Measurements from ENCODE around the gene ZNF526.

ZNF526 gene

DNA sequence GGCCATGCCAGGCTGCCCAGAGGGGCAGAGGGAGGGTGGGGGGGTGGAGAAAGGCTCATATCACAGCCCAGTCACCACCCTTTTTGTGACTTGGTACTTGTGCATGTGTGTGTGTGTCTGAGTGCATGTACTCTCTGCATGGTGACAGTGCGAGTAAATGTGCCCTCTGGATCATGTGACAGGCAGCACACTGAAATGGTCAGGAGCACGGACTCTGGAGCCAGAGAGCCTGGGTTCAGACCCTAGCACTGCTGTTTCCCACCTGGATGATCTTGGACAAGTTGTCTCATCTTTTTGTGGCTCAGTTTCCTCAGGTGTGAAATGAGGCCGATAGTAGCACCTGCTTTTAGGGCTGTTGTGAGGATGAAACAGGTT lies 50.9 kb downstream of the ZNF526 start:
- no peak for DNase-seq (ENCODE audit: low spot score)
- TF ChIP-seq, protein P1, sequence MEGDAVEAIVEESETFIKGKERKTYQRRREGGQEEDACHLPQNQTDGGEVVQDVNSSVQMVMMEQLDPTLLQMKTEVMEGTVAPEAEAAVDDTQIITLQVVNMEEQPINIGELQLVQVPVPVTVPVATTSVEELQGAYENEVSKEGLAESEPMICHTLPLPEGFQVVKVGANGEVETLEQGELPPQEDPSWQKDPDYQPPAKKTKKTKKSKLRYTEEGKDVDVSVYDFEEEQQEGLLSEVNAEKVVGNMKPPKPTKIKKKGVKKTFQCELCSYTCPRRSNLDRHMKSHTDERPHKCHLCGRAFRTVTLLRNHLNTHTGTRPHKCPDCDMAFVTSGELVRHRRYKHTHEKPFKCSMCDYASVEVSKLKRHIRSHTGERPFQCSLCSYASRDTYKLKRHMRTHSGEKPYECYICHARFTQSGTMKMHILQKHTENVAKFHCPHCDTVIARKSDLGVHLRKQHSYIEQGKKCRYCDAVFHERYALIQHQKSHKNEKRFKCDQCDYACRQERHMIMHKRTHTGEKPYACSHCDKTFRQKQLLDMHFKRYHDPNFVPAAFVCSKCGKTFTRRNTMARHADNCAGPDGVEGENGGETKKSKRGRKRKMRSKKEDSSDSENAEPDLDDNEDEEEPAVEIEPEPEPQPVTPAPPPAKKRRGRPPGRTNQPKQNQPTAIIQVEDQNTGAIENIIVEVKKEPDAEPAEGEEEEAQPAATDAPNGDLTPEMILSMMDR (IDR thresholded peaks at IDR 0.05; ENCODE audit: poor library complexity, severe bottlenecking): no peak
- H3K27me3 ChIP-seq (ENCODE audit: insufficient read depth, poor library complexity, severe bottlenecking): no peaks in the 10 kb centered on the region
- H3K9me3 ChIP-seq (ENCODE audit: severe bottlenecking): no peaks in the 10 kb centered on the region
- H3K27ac ChIP-seq (ENCODE audit: poor library complexity, severe bottlenecking): peak overlapping the region; percentile 98
- H3K4me1 ChIP-seq (ENCODE audit: insufficient read depth, poor library complexity, severe bottlenecking): peaks cover 10% of the 10 kb centered on the region
- H3K4me3 ChIP-seq (ENCODE audit: severe bottlenecking): no peak overlapping the region
- no peak for ATAC-seq (ENCODE audit: low read depth)
- peaks cover 17% of the 10 kb centered on the region for H3K36me3 ChIP-seq (ENCODE audit: low read depth)

GRCh38 chr19:42271861-42272534 lies 51.9 kb downstream of the ZNF526 start:
- Histone ChIP-seq H3K4me1 (ENCODE audit: insufficient read depth, poor library complexity, severe bottlenecking) (peaks cover 14% of the 10 kb centered on the region), H3K27me3 (ENCODE audit: insufficient read depth, poor library complexity, severe bottlenecking) (no peaks in the 10 kb centered on the region), H3K36me3 (ENCODE audit: low read depth) (peaks cover 27% of the 10 kb centered on the region), H3K4me3 (ENCODE audit: severe bottlenecking) (no peak overlapping the region), H3K27ac (ENCODE audit: poor library complexity, severe bottlenecking) (peak overlapping the region; percentile 98), H3K9me3 (ENCODE audit: severe bottlenecking) (no peaks in the 10 kb centered on the region)
- DNase-seq (ENCODE audit: low spot score) (peak; percentile 51), ATAC-seq (ENCODE audit: low read depth) (no peak)
- TF ChIP-seq, protein P1 (IDR thresholded peaks at IDR 0.05; ENCODE audit: poor library complexity, severe bottlenecking): no peak

- Histone ChIP-seq H3K9me3 (ENCODE audit: severe bottlenecking) (no peaks in the 10 kb centered on the region), H3K27me3 (ENCODE audit: insufficient read depth, poor library complexity, severe bottlenecking) (no peaks in the 10 kb centered on the region), H3K4me3 (ENCODE audit: severe bottlenecking) (no peak overlapping the region), H3K36me3 (ENCODE audit: low read depth) (peaks cover 32% of the 10 kb centered on the region), H3K27ac (ENCODE audit: poor library complexity, severe bottlenecking) (no peak overlapping the region), H3K4me1 (ENCODE audit: insufficient read depth, poor library complexity, severe bottlenecking) (peaks cover 19% of the 10 kb centered on the region)
- peak; percentile 45 for DNase-seq (ENCODE audit: low spot score)
- no peak for ATAC-seq (ENCODE audit: low read depth)
- TF ChIP-seq, protein P1 (IDR thresholded peaks at IDR 0.05; ENCODE audit: poor library complexity, severe bottlenecking): no peak
These were observed 52.4 kb downstream of the ZNF526 start for GRCh38 chr19:42272535-42272897.

DNA sequence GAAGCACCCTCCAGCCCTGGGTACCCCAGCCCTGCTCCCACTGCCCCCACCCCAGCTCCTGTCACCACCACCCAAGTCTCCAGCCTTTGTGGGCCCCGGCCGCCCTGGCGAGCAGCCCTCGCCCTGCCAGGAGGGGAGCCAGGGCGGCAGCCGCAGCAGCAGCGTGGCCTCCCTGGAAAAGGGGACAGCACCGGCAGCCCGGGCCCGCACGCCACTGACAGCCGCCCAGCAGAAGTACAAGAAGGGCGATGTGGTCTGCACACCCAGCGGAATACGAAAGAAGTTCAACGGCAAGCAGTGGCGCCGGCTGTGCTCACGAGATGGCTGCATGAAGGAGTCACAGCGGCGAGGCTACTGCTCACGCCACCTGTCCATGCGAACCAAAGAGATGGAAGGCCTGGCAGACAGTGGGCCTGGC lies 52.9 kb downstream of the ZNF526 start:
- ATAC-seq (ENCODE audit: low read depth) (no peak), DNase-seq (ENCODE audit: low spot score) (peak; percentile 58)
- Histone ChIP-seq H3K4me3 (ENCODE audit: severe bottlenecking) (no peak overlapping the region), H3K9me3 (ENCODE audit: severe bottlenecking) (no peaks in the 10 kb centered on the region), H3K4me1 (ENCODE audit: insufficient read depth, poor library complexity, severe bottlenecking) (peaks cover 23% of the 10 kb centered on the region), H3K36me3 (ENCODE audit: low read depth) (peaks cover 33% of the 10 kb centered on the region), H3K27ac (ENCODE audit: poor library complexity, severe bottlenecking) (no peak overlapping the region), H3K27me3 (ENCODE audit: insufficient read depth, poor library complexity, severe bottlenecking) (no peaks in the 10 kb centered on the region)
- TF ChIP-seq, protein P1 (IDR thresholded peaks at IDR 0.05; ENCODE audit: poor library complexity, severe bottlenecking): no peak

- DNase-seq (ENCODE audit: low spot score) (peak; percentile 61), ATAC-seq (ENCODE audit: low read depth) (no peak)
- no peak overlapping the region for H3K4me3 ChIP-seq (ENCODE audit: severe bottlenecking)
- H3K4me1 ChIP-seq (ENCODE audit: insufficient read depth, poor library complexity, severe bottlenecking): peaks cover 27% of the 10 kb centered on the region
- no peak overlapping the region for H3K27ac ChIP-seq (ENCODE audit: poor library complexity, severe bottlenecking)
- no peaks in the 10 kb centered on the region for H3K9me3 ChIP-seq (ENCODE audit: severe bottlenecking)
- peaks cover 33% of the 10 kb centered on the region for H3K36me3 ChIP-seq (ENCODE audit: low read depth)
- TF ChIP-seq, protein P1 (IDR thresholded peaks at IDR 0.05; ENCODE audit: poor library complexity, severe bottlenecking): no peak
- H3K27me3 ChIP-seq (ENCODE audit: insufficient read depth, poor library complexity, severe bottlenecking): no peaks in the 10 kb centered on the region
These were observed 53.4 kb downstream of the ZNF526 start for GRCh38 chr19:42273407-42274064.

All from RWPE2 (cell line).